VCaP (cell line): Measurements from ENCODE around the gene KCNMA1.

Source experiments
- H3K27ac ChIP-seq: fragments of 450-650 bp; 2 replicates; pipeline ENCODE4 v1.5.1; 2017
- CTCF ChIP-seq: fragments of 450-650 bp; conservative IDR thresholded peaks from 2 replicates; pipeline ENCODE4 v1.5.1; 2017; ENCODE audit warnings: mild to moderate bottlenecking, moderate library complexity

Gene KCNMA1

GRCh38 chr10:77496941-77497420 is 140.6 kb downstream of the KCNMA1 start:
- H3K27ac ChIP-seq = peak overlapping the region; percentile 75
- no peak for TF ChIP-seq CTCF

GRCh38 chr10:77494756-77495541 is 142.7 kb downstream of the KCNMA1 start:
- H3K27ac ChIP-seq = peak overlapping the region; percentile 75
- peak; percentile 32; the same call in 1 of the 2 replicates for TF ChIP-seq CTCF

GRCh38 chr10:77494327-77494726 is 143.3 kb downstream of the KCNMA1 start:
- TF ChIP-seq CTCF = peak; percentile 66
- H3K27ac ChIP-seq = peak overlapping the region; percentile 75

GRCh38 chr10:77493851-77494261 is 143.8 kb downstream of the KCNMA1 start:
- H3K27ac ChIP-seq = peak overlapping the region; percentile 75; the same call in 1 of the 2 replicates
- no peak for TF ChIP-seq CTCF

GRCh38 chr10:77493239-77493806 is 144.3 kb downstream of the KCNMA1 start:
- no peak for TF ChIP-seq CTCF

GRCh38 chr10:77492368-77492994 is 145.1 kb downstream of the KCNMA1 start:
- H3K27ac ChIP-seq = no peak overlapping the region
- TF ChIP-seq CTCF = no peak

More at GRCh38 chr10:77493239-77493806, 144.3 kb downstream of the KCNMA1 start:
- H3K27ac ChIP-seq = no peak overlapping the region; the same call in 1 of the 2 replicates
